SH-SY5Y (cell line): Measurements from ENCODE around the gene VPS25.

ENCODE experiments used
- GATA2 ChIP-seq: IDR thresholded peaks from 2 replicates; pipeline ENCODE4 v1.6.1; 2011; ENCODE audit warnings: mild to moderate bottlenecking, low read depth, low read length
- GATA3 ChIP-seq: IDR thresholded peaks from 2 replicates; pipeline ENCODE4 v1.6.1; 2011; ENCODE audit warnings: low read depth, mild to moderate bottlenecking, low read length, moderate library complexity

VPS25 gene

GRCh38 chr17:42781639-42782165 lies 8.5 kb downstream of the VPS25 start:
- no peak for TF ChIP-seq GATA2
- TF ChIP-seq GATA3: no peak

DNA sequence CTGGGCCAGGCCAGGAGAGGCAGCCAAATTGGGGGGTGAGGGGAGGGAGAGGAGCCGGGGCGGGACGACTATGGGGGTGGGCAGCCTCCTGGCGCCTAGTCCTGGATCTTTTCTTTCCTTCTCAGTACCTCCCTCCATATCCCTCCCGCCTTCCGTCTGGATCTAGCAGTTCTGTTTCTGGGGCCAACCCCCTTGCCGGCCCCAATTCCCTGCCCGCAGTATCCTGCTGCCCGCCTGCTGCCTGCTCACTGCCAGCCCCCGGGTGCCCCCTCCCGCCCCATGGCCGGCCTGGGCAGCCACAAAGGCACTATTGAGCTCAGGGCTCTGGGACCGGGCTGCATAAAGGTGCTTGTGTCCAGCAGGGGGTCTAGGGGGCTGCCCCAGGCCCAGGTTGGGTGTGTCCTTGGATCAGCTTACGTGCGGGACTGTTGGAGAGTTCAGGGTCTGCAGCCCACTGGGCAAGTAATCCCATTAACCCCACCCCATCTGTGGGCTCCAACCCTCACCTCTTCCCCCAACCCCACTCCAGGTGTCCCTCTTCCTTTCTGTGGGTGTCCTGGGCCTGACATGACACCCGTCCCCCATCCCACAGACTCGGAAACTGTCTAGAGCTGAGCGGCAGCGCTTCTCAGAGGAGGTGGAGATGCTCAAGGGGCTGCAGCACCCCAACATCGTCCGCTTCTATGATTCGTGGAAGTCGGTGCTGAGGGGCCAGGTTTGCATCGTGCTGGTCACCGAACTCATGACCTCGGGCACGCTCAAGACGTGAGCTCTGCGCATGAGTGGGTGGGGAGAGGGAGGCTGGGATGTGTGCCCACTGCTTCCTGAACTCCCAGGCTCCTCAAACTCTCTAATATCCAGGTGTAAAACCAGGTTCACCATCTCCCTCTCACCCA lies 9.2 kb downstream of the VPS25 start:
- TF ChIP-seq GATA2 (no peak), GATA3 (no peak)

- TF ChIP-seq GATA2 (no peak), GATA3 (no peak)
Observed at GRCh38 chr17:42783062-42783790, 10.0 kb downstream of the VPS25 start.

DNA sequence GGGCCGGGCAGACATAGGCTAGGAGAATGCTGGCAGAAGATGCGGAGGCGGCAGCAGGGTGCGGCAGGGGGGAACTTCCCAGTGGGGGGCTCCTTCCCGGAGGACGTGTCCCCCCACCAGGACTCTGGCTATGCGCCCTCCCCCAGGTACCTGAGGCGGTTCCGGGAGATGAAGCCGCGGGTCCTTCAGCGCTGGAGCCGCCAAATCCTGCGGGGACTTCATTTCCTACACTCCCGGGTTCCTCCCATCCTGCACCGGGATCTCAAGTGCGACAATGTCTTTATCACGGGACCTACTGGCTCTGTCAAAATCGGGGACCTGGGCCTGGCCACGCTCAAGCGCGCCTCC lies 10.5 kb downstream of the VPS25 start:
- TF ChIP-seq GATA3: no peak
- TF ChIP-seq GATA2: no peak

DNA sequence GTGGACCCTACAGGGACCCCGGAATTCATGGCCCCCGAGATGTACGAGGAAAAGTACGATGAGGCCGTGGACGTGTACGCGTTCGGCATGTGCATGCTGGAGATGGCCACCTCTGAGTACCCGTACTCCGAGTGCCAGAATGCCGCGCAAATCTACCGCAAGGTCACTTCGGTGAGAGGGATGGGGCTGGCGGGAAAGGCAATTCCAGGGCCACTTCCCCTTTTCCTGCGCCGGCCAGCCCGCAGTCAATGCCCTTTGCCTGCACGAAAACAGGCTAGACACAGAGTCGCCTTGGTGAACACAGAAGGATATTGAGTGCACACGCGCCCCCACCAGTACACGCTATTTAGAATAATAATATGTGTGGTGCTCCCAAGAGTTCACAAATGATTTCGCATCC lies 11.2 kb downstream of the VPS25 start:
- no peak for TF ChIP-seq GATA3
- no peak for TF ChIP-seq GATA2

DNA sequence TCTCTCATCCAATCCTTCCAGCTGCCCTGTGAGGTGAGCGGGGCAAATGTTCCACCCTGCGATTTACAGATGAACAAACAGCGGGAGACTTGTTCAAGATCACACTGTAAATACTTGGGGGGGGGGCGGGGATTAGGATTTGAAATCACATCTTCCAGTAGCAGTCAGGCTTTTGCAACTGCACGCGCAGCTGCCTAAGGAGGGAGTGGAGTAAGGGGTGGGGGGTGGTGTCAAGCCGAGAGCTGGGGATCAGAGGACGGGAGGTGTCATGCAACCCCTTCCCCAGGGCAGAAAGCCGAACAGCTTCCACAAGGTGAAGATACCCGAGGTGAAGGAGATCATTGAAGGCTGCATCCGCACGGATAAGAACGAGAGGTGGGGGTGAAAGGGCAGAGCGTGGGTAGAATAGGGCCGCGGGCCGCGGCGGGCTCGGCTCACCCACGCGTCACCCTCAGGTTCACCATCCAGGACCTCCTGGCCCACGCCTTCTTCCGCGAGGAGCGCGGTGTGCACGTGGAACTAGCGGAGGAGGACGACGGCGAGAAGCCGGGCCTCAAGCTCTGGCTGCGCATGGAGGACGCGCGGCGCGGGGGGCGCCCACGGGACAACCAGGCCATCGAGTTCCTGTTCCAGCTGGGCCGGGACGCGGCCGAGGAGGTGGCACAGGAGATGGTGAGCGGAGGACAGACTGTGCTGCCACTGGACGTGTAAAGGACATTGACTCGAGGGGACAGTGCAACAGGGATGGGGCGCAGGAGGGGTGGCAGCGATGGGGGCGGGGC lies 11.8 kb downstream of the VPS25 start:
- TF ChIP-seq GATA2: no peak
- TF ChIP-seq GATA3: no peak

DNA sequence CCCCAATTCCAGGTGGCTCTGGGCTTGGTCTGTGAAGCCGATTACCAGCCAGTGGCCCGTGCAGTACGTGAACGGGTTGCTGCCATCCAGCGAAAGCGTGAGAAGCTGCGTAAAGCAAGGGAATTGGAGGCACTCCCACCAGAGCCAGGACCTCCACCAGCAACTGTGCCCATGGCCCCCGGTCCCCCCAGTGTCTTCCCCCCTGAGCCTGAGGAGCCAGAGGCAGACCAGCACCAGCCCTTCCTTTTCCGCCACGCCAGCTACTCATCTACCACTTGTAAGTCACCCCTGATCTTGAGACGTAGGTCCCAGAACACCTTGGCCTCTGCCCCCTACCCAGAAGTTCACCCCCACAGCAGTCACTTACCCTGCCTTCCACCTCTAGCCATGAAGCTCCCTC lies 14.0 kb downstream of the VPS25 start:
- TF ChIP-seq GATA3: no peak
- TF ChIP-seq GATA2: no peak

- TF ChIP-seq GATA3: no peak
- no peak for TF ChIP-seq GATA2
Observed at GRCh38 chr17:42791948-42792347, 18.7 kb downstream of the VPS25 start.

DNA sequence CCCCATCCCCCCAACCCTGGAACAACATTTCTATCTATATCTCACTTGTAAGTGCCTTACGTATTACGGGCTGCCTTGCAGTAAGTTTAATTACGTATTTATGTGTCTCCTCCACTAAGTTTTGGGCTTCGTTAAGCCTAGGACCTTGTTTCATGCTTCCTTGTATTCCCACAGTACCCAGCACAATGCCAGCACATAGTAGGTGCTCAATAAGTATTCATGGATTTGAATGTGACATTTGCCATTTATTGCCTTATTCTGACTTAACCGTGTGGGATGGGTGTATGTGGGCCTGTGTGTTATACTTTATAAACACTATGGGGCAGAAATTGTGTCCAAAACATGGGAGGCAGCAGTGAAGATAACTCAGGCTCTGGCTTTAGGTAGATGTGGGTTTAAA lies 19.3 kb downstream of the VPS25 start:
- TF ChIP-seq GATA2 (no peak), GATA3 (no peak)

GRCh38 chr17:42795061-42795460 lies 21.8 kb downstream of the VPS25 start:
- TF ChIP-seq GATA3 (no peak), GATA2 (no peak)

DNA sequence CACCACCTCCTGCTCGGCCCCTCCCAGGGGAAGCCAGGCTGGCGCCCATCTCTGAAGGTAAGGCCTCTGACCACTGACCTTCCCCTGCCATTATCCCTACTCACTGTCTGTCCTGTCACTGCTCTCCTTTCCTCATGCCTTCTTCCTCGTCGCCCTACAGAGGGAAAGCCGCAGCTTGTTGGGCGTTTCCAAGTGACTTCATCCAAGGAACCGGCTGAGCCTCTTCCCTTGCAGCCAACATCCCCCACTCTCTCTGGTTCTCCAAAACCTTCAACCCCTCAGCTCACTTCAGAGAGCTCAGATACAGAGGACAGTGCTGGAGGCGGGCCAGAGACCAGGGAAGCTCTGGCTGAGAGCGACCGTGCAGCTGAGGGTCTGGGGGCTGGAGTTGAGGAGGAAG lies 22.2 kb downstream of the VPS25 start:
- no peak for TF ChIP-seq GATA3
- no peak for TF ChIP-seq GATA2

DNA sequence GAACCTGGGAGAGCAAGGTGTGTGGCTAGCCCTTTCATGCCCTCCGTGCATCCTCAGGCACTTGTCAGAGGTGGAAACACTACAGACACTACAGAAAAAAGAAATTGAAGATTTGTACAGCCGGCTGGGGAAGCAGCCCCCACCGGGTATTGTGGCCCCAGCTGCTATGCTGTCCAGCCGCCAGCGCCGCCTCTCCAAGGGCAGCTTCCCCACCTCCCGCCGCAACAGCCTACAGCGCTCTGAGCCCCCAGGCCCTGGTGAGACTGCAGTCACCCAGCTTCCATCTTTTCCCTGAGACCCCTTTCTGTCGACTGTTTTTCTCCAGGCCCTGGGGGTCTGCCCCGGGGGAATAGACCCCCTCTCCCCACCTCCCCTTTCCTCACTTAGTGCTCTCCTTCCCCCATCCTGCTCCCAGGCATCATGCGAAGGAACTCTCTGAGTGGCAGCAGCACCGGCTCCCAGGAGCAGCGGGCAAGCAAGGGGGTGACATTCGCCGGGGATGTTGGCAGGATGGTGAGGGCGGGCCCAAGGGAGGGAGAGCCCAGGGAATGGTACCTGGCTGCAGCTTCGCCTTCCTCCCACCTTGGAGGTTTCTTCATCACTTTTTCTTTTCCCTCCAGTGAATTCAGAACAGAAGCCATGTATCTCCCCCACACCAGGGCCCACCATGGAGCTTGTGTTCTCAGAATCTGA lies 23.0 kb downstream of the VPS25 start:
- TF ChIP-seq GATA3 (no peak), GATA2 (no peak)
